ENCODE measurements around the gene NTM.

NTM gene

GRCh38 chr11:131776211-131776610, 405.8 kb downstream of the NTM start:
- no peak for DNase-seq (ENCODE audit: low read depth)

GRCh38 chr11:131785801-131786200, 415.4 kb downstream of the NTM start:
- no peak for DNase-seq (ENCODE audit: low read depth)

DNA sequence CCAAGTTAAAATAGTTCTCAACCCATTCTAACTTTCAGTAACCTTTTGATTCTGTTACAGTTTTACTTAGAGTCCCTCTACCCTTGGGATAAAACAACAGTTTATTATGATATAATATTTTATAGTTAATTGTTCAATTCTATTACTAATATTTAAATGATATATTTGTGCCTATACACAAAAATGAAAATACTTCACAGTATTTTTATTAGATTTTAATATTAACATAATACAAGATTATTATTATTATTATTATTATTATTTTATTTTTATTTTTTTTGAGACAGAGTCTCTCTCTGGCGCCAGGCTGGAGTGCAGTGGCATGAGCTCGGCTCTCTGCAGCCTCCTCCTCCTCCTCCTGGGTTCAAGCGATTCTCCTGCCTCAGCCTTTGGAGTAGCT, 416.7 kb downstream of the NTM start:
- DNase-seq (ENCODE audit: low read depth), result no peak

GRCh38 chr11:131790586-131790985, 420.2 kb downstream of the NTM start:
- no peak for DNase-seq (ENCODE audit: low read depth)

GRCh38 chr11:131792243-131792642, 421.8 kb downstream of the NTM start:
- DNase-seq (ENCODE audit: low read depth), result no peak

GRCh38 chr11:131796089-131796488, 425.7 kb downstream of the NTM start:
- no peak for DNase-seq (ENCODE audit: low read depth)

- DNase-seq (ENCODE audit: low read depth), result no peak
Observed at GRCh38 chr11:131796541-131796940, 426.1 kb downstream of the NTM start.

GRCh38 chr11:131800452-131800851, 430.0 kb downstream of the NTM start:
- no peak for DNase-seq (ENCODE audit: low read depth)

DNA sequence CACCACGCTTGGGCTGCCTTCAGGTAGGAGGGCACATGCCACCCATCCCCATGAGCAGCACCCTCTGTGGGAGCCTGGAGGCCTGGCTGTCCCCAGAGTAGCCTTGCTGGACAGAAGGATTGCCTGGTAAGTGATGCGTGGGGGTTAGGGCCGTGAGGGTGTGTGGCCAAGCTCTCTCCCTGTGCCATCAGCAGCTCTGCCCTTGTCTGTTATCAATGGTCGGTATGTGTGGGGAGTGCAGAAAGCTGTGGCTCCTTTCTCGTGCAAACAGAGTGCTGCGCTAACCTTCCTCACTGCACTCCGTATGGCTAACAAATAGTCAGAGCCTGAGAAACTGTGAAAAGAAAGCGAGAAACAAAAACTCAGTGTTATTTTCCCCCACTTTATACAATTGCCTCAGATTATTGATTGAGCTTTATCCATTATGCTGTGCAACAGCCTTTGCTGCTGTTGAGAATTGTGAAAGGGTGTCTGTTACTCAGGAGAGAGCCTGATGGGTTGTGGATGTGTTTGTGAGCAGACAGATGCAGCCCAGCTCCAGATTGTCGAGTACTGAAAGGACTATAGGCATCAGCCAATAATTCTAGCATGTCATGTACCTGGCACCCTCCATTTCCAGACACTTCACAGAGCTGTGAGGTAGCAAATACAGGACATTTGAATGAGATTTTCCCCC, 432.2 kb downstream of the NTM start:
- no peak for DNase-seq (ENCODE audit: low read depth)

- DNase-seq (ENCODE audit: low read depth), result no peak
Observed at GRCh38 chr11:131807876-131808275, 437.5 kb downstream of the NTM start.

DNA sequence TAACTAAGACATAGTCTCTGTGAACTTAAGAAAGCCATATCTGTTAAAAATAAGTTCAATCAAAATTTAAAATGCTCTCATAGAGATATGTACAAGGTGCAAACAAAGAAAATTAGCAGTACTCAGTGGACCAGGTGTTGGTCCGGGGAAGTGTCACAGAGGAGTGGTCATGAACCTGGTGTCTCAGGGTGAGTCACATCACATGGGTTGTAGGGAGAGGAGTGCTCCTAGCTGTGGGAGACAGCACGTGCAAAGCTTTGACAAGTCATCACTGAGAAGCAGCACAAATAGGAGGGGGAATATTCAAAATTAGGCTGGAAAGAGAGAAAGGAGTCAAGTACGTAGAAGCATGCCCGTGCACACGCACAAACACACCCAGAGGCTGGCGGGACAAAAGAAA, 438.1 kb downstream of the NTM start:
- DNase-seq (ENCODE audit: low read depth), result no peak

- no peak for DNase-seq (ENCODE audit: low read depth)
Observed at GRCh38 chr11:131809203-131809918, 438.9 kb downstream of the NTM start.

DNA sequence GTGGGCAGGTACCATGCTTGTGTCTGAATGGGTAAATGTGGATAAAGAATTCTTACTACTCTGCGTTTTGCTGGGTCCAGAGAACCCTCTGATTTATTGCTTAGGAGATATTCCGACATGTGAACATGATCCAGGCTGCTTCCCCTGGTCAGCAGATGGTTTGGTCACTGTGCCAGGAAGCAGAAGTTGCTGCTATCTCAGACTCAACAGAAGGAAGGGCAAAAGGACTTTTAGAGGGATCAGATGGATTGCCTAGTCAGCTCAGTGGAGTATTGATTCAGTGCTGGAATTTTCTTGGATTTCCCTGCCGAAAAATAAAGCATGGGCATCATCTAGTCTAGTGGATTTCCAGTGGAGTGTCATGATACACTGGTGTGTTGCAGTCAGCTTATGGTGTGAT, 440.1 kb downstream of the NTM start:
- no peak for DNase-seq (ENCODE audit: low read depth)

DNA sequence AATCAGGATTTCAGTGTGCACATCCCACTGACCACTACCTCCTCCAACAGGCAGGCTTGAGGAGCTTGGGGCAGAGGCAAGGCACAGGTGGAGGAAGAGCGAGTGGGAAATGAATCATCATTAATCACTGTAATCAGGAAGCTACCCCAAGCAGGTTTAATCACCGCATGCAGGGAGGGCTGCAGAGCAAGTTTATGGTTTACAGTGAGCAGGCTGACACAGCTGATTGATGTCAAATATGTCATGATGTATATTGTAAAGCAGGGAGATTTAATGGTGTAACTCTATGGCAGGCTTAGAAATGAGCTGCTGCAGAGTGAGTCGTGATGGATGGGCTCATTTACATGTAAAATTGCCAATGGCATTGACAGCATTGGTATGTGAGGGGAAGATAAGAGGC, 441.0 kb downstream of the NTM start:
- DNase-seq (ENCODE audit: low read depth), result no peak

DNA sequence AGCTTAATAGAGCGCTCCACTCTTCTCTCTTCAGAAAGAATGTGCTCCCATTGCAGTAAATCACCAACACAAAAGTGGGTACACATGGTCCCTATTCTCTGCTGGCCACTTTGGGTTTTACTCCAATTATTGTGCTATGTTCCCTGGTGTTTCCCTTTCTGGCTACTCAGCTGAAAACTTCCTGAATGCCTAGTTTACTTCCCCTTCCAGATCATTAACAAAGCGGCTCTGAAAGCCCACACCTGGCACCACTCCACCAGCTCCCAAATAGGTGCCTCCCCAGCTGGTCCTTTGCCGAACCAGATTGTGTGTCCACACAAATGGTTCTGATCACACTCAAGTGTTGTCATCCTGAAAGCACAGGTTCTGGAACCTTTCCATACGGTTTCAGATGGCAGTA, 443.7 kb downstream of the NTM start:
- DNase-seq (ENCODE audit: low read depth), result no peak

DNA sequence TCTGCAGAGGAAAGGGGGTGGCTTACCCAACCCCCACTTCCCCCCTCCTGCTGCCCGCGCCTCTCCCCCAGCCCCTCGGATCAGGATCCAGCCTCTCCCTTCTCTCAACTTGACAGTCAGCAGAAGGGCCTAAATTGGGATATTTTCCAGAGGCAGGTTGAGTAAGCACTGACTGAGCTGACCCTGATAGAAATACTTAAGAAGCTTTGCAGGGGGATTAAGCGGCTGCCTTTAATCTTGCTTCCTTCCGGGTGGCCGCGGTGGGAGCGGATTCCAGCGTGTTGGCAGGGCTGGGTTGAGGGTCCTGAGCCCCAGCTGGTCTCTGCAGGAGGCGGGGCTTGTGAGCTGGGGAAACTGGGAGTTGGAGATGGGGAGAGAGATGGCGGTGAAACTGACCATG, 445.2 kb downstream of the NTM start:
- no peak for DNase-seq (ENCODE audit: low read depth)

DNA sequence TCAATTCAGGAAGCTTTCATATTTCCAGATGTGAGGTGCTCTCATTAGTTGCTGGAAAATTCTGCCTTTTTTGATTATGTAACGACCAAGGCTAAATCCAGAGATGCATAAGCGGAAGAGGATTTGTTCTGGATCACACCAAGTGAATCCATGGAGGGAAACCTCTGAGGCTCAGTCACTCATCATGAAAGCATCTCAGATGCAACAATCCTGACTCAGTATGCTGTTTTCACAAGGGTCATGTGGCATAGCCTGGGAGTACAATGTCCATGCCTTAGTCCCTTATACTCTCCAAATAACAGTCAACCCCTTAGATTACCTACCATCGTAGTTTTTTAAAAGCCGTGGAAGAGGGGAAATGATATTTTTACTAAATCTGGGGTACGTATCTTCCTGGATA, 445.6 kb downstream of the NTM start:
- DNase-seq (ENCODE audit: low read depth), result no peak

GRCh38 chr11:131817687-131818188, 447.3 kb downstream of the NTM start:
- DNase-seq (ENCODE audit: low read depth), result no peak

- DNase-seq (ENCODE audit: low read depth), result no peak
Observed at GRCh38 chr11:131819865-131820264, 449.4 kb downstream of the NTM start.

- no peak for DNase-seq (ENCODE audit: low read depth)
Observed at GRCh38 chr11:131822506-131822905, 452.1 kb downstream of the NTM start.

- DNase-seq (ENCODE audit: low read depth), result no peak
Observed at GRCh38 chr11:131823772-131824171, 453.4 kb downstream of the NTM start.

GRCh38 chr11:131824771-131825170, 454.4 kb downstream of the NTM start:
- DNase-seq (ENCODE audit: low read depth), result no peak

GRCh38 chr11:131827430-131827829, 457.0 kb downstream of the NTM start:
- DNase-seq (ENCODE audit: low read depth), result no peak

DNA sequence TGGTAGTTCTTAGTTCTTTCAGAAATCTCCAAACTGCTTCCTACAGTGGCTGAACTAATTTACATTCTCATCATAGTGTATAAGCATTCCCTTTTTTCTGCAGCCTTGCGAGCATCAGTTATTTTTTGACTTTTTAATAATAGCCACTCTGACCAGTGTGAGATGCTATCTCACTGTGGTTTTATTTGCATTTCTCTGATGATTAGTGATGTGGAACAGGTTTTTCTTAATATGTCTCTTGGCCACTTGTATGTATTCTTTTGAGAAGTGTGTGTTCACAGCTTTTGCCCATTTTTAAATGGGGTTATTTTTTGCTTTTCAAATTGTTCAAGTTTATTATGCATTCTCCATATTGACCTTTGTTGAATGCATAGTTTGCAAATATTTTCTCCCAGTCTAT, 459.3 kb downstream of the NTM start:
- DNase-seq (ENCODE audit: low read depth), result no peak

All from stimulated activated CD8-positive, alpha-beta memory T cell treated with anti-CD3 and anti-CD28 coated beads, Interleukin-12 subunit alpha, Interleukin-12 subunit beta, amount 100 ng/mL, for 4 hours (primary cell).